ENCODE measurements around the gene SORCS2.
A peak's percentile ranks its signal among the peaks of the same experiment; 100 is the strongest.

Gene SORCS2

DNA sequence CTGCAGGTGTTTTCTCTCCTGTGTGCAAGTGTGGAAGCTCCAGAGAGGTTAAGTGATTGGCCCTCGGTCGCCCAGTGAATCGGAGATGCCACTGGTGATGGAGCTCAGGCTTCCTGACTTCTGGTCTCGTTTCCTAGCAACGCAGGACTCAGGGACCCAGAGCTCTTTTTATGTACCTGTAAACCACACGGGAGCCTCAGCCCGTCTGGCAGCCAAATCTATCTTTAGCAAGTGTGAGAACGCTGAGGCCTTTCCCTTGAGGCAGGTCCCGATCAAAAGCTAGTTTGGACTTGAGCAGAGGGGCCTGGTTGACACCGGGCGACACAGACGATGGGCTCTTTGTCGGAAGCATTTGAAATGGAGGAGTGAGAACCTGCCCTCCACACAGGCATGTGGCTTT lies 116.8 kb downstream of the SORCS2 start:
- DNase-seq = no peak

DNA sequence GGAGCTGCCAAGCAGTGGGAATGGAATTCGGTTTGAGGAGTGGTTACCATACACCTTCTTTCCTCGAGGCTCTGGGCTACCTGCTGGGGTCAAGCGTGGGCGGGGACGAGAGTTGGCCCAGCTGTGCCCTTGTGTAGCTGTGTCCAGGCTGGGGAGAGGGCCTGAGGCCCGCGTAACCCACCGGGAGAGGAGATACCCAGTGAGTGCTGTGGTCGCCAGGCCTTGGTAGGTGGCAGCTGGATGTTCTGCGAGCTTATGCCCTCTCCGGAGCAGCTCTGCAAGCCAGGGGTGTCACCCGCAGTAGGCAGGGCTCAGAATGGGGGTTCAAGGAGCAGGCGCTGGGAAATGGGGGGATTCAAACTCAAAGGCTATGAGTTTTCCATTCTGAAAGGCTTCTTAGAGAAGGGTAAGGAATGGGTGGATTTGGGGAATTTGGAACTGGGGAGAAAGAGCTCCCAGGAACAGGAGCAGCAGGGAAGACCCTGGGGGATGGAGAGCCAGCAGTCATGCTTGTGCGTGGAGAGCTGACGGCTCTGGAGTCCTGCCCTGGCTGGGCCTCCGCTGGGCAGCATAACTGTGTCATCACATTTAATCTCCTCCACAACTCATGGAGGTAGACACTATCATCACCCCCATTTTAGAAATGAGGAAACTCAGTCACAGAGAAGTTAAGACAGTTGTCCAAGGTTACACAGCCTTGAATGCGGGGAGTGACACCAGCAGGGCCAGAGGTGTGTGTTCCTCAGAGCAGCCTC lies 117.5 kb downstream of the SORCS2 start:
- DNase-seq = no peak

DNA sequence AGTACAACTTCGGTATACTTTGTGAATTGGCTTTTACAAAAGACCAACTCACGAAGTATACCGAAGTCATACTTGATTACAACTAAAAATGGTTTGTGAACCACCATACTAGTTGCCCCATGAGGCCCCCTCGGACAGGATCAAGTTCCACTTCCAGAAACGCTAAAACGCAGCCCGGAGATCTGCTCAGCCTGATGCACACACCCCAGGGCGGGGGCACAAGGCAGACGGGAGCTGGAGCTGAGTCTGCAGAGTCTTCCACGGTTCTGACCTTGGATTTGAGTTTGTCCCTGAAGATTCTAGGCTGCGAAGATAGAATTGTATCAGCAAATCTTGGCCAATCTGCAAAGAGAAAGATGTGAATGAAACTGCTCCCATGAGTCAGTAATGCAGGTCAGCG lies 118.1 kb downstream of the SORCS2 start:
- no peak for DNase-seq

DNA sequence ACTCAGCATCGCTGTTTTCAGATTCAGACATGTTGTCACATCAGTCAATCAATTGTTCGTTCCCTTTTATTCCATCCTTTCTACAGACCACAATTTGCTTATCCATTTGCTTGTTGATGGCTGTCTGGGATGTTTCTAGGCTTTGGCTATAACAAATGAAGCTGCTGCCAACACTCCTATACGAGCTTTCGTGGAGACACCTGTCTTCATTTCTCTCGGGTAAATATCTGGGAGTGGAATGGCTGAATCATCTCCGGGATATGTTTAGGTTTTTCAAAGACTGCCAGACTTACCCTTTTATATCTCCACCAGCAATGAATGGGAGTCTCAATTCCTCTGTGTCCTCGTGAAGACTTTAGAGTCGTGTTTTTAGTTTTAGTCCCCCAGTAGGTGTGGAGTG lies 118.9 kb downstream of the SORCS2 start:
- DNase-seq = no peak

DNA sequence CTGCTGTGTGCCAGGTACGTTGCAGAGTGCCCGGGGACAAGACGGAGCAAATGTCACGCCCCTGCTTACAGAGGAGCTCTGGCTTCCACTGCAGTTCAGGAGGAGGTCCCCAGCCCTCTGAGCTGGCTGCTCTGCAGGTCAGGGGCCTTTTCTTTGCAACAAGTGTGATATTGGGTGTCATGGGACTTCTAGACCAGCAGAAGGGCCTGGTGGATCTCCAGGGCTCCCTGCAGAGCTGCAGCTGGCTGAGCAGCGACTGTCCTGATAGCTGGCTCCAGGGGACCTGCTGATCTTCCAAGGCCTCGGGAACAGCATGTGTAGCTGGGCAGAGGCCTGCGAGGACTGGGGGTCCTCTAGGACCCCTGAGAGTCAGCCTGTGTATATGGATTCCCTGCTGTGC lies 120.4 kb downstream of the SORCS2 start:
- no peak for DNase-seq

DNA sequence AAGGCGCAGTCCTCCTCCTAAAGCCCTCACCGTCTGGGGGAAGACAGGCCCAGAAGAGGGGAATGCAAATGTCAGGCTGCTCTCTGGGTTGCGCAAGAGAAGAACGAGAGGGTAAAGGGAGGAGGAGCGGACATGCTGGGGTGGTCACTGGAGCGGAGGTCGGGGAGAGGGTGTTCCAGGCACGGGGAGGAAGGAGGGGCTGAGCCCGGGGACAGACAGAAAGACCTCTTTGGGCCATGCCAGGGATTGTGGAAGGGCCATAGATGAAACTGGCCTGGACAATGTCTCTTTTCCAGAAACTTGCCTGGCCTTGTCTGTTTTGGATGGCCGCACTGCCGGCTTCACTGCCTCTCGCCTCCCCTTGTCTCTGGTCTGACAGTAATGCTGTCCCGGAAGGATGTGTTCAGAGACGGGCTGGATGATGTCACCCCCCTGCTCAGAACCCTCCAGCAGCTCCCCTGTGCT lies 121.0 kb downstream of the SORCS2 start:
- DNase-seq = no peak

DNA sequence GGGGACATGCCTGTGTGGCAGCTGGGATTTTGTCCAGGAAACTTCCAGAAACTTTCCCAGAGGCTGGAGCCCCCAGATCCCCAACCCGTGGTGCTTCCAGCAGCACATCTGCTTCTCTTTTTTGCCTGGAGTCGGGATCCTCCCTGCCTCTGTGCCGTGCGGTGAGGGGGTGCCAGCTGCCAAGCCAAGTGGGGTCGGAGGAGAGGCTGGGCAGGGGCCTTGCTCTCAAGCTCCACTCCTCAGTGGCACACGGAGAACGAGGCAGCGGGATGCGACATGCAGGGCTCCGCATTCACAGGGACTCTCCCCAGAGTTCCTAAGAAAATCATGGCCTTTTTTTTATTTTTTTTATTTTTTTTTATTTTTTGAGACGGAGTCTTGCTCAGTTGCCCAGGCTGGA lies 121.7 kb downstream of the SORCS2 start:
- no peak for DNase-seq

DNA sequence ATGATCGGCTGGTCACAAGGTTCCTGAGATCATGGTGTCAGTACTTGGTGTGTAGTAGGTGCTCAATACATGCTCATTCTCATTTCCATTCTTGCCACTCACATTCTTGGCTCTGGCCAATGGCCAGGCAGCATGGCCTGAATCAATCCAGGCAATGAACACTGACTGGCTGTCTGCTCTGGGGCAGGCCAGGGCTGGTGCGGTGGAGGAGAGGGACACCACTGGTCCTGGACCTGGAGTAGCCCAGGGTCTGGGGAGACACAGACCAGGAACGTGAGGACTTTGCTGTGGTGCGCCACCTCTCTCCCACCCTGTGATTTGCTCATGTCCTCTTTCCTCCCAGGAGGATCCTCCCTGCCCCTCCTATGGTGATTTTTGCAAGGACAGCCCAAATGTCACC lies 122.9 kb downstream of the SORCS2 start:
- no peak for DNase-seq

DNA sequence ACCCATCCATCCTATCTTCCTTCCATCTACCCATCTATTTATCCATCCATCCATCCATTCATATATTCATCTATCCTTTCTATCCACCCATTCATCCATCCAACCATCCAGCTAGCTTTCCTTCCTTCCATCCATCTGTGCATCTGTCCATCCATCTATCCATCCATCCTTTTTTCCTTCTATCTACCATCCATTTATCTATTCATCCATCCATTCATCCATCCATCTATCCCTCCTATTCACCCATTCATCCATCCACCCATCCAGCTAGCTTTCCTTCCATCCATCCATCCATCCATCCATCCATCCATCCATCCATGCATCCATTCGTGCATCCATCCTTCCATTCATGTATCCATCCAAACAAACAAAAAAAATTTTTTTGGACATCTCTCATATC lies 123.6 kb downstream of the SORCS2 start:
- no peak for DNase-seq

DNA sequence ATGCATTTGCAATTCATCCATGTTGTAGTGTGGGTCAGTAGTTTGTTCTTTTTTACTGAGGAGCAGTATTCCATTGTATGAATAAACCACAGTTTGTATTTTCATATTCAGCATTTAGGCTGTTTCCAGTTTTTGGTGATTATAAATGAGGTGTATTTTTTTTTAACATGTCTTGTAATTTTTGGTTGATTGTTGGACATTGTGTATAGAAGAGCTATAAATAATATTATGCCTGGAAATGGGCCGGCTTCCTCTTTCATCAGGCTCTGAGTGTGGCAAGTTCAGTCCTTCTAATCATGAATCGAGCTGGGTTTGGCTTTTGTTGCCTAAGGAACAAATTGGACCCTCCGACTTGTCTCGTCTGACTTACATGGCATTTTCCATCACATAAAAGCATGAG lies 126.7 kb downstream of the SORCS2 start:
- DNase-seq = no peak

DNA sequence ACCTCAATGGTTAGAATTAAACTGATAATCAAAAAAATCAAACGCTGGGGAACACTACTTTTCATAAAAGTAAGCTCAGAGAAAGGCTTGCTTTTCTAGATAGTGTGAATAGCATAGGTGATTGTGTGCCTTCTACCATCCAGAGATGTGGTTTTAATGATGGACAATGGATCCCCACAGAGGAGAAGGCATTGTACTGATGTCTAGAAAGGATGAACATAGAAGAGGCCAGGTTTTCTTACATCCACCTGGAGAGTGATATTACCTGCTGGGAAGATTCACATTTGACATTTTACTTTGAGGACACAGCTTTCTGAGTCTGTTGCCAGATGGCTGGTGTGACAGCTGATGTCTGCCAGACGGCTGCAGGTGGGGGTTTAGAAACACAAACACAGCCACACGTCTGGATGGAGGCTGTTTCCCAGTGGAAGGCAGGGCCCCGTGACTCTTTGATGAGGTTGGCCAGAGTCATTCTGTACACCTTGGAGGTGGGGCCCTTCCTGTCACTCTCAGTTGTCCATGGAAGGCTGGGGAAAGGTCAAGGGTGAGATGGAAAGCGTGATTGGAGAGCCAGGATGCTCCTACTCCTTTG lies 128.0 kb downstream of the SORCS2 start:
- DNase-seq = no peak

DNA sequence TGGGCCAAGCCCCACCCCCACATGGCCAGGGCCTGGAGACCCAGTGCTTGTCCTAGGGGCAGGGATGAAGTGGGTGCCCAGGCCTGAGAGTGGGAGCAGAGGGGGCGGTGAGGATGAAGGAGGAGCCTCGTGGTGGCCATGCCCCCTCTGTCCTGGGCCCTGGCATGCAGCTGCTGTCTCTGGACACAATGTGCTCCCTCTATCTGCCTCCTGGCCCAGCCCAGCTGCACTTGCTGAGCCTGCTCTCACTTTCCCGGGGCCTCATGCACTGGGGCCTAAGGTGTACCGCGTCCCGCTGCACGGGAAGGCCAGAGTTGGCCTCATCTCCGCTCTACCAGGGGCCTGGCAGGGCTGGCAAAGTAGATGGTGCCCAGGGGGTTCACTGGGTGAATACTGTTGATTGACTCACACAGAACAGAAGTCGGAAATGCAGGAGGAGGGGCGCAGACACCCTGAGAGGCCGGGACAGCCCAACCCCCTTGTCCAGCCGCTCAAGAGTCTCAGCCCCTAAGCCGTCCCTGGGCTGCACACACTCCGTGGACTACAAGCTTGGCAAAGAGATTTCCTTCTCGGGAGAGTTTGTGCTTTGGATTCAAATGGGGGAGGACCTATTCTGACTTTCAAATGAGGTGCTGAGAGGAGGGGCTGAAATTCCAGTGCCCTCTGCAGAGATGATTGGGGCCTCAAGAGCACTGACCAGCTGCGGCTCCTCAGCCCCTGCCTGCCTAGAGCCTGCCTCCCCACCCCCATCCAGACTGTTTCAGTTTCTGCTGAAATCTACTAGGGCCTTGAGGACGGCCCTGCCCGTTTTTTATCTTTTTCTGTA lies 130.0 kb downstream of the SORCS2 start:
- no peak for DNase-seq

DNA sequence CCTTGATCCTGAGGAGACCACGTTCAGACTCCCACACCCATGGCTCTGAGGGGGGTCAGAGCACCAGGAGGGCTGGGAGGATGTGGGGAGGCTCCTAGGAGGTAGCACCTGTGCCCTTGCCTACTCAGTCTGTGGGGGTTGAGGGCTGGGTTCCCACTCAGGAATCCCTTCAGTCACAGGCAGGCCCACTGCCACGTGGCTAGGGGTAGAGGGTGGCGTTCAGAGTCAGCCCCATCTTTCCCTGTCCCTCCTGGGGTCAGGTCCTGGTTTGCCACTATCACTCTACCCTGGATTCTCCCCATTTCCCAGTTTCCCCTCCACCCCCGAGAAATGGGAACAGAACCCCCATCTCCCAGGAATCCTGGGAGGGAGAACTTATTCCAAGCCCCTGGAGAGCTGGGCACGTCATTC lies 131.1 kb downstream of the SORCS2 start:
- no peak for DNase-seq

DNA sequence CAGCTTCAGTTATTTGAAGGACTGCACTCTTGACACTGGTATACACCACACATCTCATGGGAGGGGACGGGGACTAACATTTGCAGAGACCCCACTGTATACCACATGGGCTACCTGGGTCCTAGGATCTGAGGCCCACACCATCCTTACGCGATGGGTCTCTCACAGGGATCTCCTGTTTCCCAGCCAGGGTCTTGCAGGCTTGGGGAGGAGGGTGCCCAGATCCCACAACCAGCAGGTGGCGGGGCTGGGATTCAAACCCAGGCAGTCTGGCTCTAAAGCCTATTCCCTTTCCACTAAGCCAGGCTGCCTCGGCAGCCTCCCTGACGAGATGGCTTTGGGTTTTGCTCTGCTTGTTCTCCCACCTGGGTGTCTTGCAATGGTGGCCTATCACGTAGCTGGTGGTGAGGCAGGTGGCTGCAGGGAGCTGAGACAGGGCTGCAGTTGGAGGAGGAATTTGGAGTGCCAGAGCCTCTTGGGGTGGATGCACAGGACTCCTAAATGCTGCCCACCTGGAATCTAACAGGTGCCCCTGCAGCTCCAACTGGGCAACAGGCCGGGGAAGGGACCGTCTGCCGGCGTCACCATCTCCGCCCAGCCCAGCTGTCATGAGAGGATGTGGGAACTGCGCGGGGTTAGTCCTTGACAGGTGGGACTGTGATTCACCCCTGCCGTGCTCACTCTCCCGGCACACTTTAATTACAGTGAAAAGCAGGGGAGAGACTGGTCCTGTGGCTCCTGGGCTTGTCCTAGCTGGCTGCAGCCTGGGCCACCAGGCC lies 131.7 kb downstream of the SORCS2 start:
- peak; percentile 29 for DNase-seq

DNA sequence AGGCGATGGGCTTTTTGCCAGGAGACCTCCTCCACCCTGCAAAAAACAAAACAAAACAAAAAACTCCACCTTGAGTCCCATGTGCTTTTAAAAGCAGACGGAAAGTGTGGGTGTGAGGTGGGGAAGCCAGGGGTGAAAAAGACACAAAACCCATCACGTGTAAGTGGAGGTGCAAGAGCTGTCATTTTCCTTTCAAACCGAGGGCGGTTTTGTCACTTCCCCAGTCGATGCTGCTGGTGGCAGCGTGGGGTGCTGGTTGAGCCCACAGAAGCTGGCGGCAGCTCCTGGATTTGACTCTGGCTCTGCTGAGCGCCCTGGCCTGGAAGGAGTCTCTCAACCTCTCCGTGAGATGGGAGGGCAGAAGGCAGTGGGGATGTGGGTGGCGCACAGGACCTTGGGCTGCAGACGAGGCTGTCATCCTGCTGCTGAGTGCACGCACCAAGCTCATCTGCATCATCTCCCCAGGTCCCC lies 132.3 kb downstream of the SORCS2 start:
- DNase-seq = peak; percentile 30

DNA sequence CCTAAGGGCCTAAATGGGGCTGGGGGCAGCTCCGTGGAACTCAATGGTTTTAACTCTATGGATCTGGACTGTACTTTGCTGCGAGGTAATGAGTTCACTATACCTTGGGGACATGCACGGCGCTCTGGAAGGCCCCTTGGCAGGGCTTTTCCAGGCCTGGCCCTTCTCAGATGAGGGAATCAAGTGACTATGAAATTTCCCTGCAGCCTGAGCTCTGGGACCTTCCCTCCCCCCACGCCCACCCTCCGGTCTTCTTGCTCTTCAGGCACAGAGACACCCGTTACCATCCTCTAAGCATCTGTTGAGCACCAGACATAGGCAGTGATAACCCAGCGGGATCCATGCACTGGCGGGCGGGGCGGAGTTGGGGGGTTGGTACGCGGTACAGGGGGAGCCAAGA lies 133.2 kb downstream of the SORCS2 start:
- DNase-seq = no peak

DNA sequence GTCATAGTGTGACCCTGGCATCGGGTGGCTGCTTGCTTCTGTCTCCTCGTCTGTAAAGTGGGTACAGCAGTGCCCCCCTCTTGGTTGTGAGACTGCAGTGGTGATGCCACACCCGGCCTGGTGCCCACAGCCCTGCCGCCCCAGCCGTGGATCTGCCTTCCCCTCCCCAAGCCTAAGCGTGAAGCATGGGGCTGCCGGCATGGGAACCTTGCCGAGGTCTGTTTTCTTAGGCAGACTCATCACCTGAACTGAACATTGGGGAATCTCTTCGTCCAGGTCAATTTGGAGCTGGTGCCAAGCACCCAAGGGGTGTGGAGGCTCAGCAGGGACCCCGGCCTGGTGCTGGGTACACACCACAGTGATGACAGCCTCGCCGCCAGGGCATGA lies 134.0 kb downstream of the SORCS2 start:
- no peak for DNase-seq

DNA sequence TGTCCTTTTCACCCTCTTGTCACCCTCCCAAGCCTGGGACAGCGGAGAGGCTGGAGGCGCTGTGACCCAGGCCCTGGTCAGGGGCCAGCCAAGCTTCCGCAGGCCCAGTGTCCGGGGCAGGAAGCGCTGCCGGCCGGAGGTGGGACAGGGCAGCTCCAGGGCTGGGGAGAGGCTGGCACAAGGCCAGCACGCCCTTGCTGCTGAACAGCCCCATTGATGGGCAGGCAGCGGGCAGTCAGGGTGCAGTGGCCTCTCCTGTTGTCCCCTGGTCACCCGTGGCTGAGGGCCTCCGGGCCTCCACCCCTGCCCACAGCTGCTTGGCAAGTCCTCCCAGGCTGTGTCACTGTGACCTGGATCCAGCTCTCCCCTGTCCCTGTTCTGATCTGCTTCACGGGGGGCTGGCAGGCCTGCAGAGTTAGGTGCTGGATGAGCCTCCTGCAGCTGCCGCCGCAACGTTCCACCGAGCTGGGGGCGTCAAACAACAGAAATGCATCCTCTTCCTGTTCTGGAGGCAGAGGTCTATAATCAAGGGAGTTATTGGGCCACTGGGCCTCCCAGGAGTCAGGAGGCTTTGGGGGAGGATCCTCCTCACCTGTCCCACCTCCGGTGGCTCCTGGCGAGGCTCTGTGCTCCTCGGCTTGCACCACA lies 134.5 kb downstream of the SORCS2 start:
- DNase-seq = no peak

DNA sequence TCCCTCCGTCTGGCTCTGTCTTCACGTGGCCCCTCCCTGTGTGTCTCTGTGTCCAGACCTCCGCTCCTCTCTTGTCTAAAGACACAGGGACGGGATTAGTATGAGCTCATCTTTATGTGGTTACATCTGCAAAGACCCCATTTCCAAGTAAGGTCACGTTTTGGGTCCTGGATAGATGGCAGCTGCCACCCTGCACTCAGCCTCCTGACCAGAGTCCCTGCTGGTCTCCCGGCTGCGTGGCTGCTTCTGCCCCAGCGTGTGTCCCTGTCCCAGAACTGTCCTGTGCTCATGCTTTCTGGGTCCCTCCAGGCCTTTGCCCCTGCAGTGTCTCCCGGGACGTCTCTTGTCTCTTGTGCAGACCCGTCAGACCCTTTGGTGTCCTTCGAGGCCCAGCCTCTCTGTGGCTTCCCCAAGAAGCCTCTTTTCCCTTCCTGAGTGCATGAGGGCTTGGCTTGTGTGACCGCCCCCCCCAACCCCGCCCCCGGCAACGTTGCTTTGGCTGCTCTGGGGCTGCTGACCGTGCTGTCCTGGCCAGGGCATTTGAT lies 135.1 kb downstream of the SORCS2 start:
- no peak for DNase-seq

DNA sequence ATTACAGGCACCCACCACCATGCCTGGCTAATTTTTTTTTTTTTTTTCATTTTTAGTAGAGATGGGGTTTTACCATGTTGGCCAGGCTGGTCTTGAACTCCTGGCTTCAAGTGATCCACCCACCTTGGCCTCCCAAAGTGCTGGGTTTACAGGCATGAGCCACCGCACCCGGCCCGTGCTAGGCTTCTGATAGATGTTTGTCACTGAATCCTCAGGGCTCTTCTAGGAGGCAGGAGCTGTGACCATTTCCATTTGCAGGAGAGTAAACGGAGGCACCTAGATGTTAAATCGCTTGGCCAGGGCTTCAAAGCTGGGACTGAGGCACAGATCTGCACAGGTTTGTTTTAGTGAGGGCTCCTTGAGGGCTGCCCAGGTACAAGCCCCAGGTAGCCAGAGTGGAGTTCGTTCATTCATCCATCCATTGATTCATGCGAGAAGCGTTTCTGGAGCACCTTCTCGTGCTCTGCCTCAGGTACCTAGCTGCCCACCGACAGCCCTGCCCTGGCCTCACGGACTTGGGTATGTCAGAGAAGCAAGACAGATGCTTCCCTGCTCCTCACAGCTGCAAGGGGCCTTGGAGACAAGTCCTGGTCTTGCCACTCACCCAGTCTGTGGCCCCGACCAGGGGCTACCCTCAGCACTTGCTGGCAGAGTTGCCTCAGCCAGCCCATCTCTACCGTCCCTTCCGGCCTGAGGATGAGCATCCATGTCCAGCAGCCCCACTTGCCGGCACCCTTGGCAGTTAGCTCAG lies 136.0 kb downstream of the SORCS2 start:
- no peak for DNase-seq

DNA sequence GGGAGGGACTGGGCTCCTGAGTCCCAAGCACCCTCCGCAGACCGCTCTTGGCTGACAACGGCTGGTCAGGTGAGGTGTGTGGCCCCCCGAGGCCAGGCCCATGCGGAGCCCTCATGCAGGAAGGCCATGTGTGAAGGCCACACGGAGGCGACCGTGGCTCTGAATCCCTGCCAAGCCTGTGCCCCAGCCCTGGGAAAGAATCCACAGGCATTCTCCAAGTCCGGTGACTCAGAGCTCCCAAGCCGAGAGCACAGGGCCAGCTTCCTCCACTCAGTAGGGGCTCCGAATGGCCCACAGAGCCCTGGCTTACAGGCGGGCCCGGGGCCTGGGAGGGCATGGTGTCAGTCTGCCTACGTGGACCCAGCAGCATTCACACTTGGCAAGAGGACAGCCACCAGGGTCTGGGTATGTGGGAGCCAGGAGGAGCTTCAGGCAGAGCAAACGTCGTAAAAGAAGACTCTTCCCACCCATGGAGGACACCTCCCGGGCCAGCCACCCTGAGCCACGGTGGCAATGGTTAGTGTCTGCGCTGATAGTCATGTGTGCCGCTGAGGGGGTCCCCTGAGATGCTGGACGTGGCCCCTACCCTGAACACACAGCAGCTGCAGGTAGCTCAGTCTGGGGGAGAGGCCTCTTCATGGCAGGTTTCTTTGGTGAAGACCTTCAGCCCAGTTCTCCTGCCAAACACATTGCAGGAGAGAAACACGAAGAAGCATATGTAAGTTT lies 136.7 kb downstream of the SORCS2 start:
- DNase-seq = no peak

All from stimulated activated CD8-positive, alpha-beta memory T cell treated with anti-CD3 and anti-CD28 coated beads, Interleukin-4, amount 100 ng/mL, for 48 hours (primary cell).